ENCODE results near the gene PSAT1. TPM values are rescaled to one million over a fixed set of nuclear protein-coding genes. Genes with fewer than 3 reads are reported as not detected.

Gene PSAT1
- total and polyA plus RNA-seq, 2 of the 8 experiments (the other 6 are each of a cell fraction or from before 2014, with no cell fraction given), result 204 to 341 TPM

- no peak for TF ChIP-seq TCF12 (IDR thresholded peaks at IDR 0.05; ENCODE audit: low read depth, low read length)
- no peak for TF ChIP-seq BCL11A (IDR thresholded peaks at IDR 0.05; ENCODE audit: low read depth in 2 of 2, low read length in 2 of 2)
- TF ChIP-seq, protein P1, sequence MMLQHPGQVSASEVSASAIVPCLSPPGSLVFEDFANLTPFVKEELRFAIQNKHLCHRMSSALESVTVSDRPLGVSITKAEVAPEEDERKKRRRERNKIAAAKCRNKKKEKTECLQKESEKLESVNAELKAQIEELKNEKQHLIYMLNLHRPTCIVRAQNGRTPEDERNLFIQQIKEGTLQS (IDR thresholded peaks at IDR 0.05; ENCODE audit: insufficient read depth, low read depth, low read length), result no peak
- no peak for TF ChIP-seq SP2 (IDR thresholded peaks at IDR 0.05; ENCODE audit: low read length)
- TF ChIP-seq TBP (IDR thresholded peaks at IDR 0.05; ENCODE audit: low read depth, low read length), result no peak
- TF ChIP-seq, protein P2, sequence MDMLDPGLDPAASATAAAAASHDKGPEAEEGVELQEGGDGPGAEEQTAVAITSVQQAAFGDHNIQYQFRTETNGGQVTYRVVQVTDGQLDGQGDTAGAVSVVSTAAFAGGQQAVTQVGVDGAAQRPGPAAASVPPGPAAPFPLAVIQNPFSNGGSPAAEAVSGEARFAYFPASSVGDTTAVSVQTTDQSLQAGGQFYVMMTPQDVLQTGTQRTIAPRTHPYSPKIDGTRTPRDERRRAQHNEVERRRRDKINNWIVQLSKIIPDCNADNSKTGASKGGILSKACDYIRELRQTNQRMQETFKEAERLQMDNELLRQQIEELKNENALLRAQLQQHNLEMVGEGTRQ (IDR thresholded peaks at IDR 0.05; ENCODE audit: low read length), result no peak
- TF ChIP-seq SP1 (IDR thresholded peaks at IDR 0.05; ENCODE audit: low read depth, low read length), result no peak
- no peak for TF ChIP-seq CREB1 (IDR thresholded peaks at IDR 0.05)
These were observed 66.3 kb downstream of the PSAT1 start (continued) for GRCh38 chr9:78363221-78363620.

Measured in H1 (cell line).